Esophagus (tissue), 2 donors: ENCODE measurements around the gene BDKRB1. TPM values are rescaled to one million over a fixed set of nuclear protein-coding genes. Genes with fewer than 3 reads are reported as not detected.

Source experiments
- H3K27ac ChIP-seq, 2 donors: one replicate each; pipeline ENCODE4 v1.5.1; 2013; ENCODE audit warnings: low read depth in 2 of 2, mild to moderate bottlenecking in 2 of 2, inconsistent platforms in 1 of 2, low read length in 1 of 2, moderate library complexity in 1 of 2
- H3K27me3 ChIP-seq, 2 donors: one replicate each; pipeline ENCODE4 v1.6.1; 2013; ENCODE audit warnings: low read length in 2 of 2, control low read depth in 1 of 2, mild to moderate bottlenecking in 1 of 2; ENCODE audit not compliant: insufficient read depth in 2 of 2, control insufficient read depth in 1 of 2
- H3K36me3 ChIP-seq, 2 donors: one replicate each; pipeline ENCODE4 v1.6.1; 2013; ENCODE audit warnings: low read length in 1 of 2; ENCODE audit not compliant: control insufficient read depth in 2 of 2, insufficient read depth in 2 of 2
- H3K4me1 ChIP-seq, 2 donors: one replicate each; pipeline ENCODE4 v1.6.1; 2013; ENCODE audit warnings: low read length in 1 of 2; ENCODE audit not compliant: control insufficient read depth in 2 of 2, insufficient read depth in 2 of 2
- H3K4me3 ChIP-seq, 2 donors: one replicate each; pipeline ENCODE4 v1.5.1; 2013; ENCODE audit warnings: low read length in 2 of 2, mild to moderate bottlenecking in 2 of 2, low read depth in 1 of 2, moderate library complexity in 1 of 2
- H3K9me3 ChIP-seq, 2 donors: one replicate each; pipeline ENCODE4 v1.6.1; 2013; ENCODE audit warnings: mild to moderate bottlenecking in 2 of 2, low read depth in 1 of 2, low read length in 1 of 2, moderate library complexity in 1 of 2; ENCODE audit not compliant: control insufficient read depth in 2 of 2, insufficient read depth in 1 of 2
- WGBS, 2 donors: extraction: QIAGEN DNeasy Blood & Tissue Kit; methylation state at CpG; one replicate each; pipeline ENCODE4 v1.1.7; 2013; 5-methylcytosine and 5-hydroxymethylcytosine counted together
- polyA plus RNA-seq, 2 donors: library from polyadenylated mRNA; stranded (reverse); fragments of 200-250 nt; gene quantifications; one replicate each; pipeline ENCODE4 v1.2.3, GENCODE V29; 2013
- donor health status: healthy with polysubstance abuse.
- donor health status: Bipolar disorder and iron deficiency.

The BDKRB1 gene
- polyA plus RNA-seq, 2 donors = 13.4 to 18.5 TPM

- Histone ChIP-seq H3K4me1 (no peaks in the 10 kb centered on the region), H3K9me3 (no peaks in the 10 kb centered on the region), H3K27ac (no peak overlapping the region), H3K27me3 (no peaks in the 10 kb centered on the region), H3K4me3 (no peak overlapping the region), H3K36me3 (peaks cover 9 to 10% of the 10 kb centered on the region in 2 donors)
- 83 to 91% methylated on average over 9 of the region's 9 CpGs for WGBS, 2 donors
These were observed 28.0 kb downstream of the BDKRB1 start for GRCh38 chr14:96284008-96284407.

GRCh38 chr14:96284430-96284829, 28.4 kb downstream of the BDKRB1 start:
- 63 to 84% methylated on average over 1 of the region's 1 CpG for WGBS, 2 donors
- H3K27ac ChIP-seq = no peak overlapping the region
- no peak overlapping the region for H3K4me3 ChIP-seq
- H3K27me3 ChIP-seq = no peaks in the 10 kb centered on the region
- H3K36me3 ChIP-seq = peaks cover 13% of the 10 kb centered on the region in 2 donors
- H3K9me3 ChIP-seq = no peaks in the 10 kb centered on the region
- H3K4me1 ChIP-seq = no peaks in the 10 kb centered on the region

- no peaks in the 10 kb centered on the region for H3K27me3 ChIP-seq
- no peak overlapping the region for H3K27ac ChIP-seq
- no peak overlapping the region for H3K4me3 ChIP-seq
- no peaks in the 10 kb centered on the region for H3K4me1 ChIP-seq
- H3K36me3 ChIP-seq = peaks cover 12 to 18% of the 10 kb centered on the region in 2 donors
- 78% methylated on average over 17 of the region's 17 CpGs for WGBS, 2 donors
- H3K9me3 ChIP-seq = no peaks in the 10 kb centered on the region
These were observed 29.7 kb downstream of the BDKRB1 start for GRCh38 chr14:96285667-96286066.

DNA sequence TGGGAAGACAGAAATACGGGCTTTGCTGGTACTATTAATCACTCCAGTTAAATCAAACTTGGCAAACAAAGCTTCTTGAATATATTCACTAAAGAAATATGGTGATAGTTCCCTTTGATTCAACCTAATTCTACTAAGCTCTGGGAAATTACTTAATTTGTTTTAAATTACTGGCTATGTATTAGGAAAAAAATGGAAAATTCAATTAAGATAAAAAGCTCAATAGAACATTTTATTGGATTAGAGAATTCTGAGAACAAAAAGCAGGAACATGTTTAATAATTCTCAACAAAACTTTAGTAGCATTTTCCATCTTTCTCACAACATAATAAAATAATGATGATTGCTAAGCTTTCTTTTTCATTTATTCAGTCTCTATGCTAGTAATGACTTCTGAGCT, 30.2 kb downstream of the BDKRB1 start:
- Histone ChIP-seq H3K9me3 (no peaks in the 10 kb centered on the region), H3K36me3 (peaks cover 12 to 18% of the 10 kb centered on the region in 2 donors), H3K27ac (no peak overlapping the region), H3K4me3 (no peak overlapping the region), H3K27me3 (no peaks in the 10 kb centered on the region), H3K4me1 (no peaks in the 10 kb centered on the region)
- 69 to 72% methylated on average over 1 of the region's 1 CpG for WGBS, 2 donors

DNA sequence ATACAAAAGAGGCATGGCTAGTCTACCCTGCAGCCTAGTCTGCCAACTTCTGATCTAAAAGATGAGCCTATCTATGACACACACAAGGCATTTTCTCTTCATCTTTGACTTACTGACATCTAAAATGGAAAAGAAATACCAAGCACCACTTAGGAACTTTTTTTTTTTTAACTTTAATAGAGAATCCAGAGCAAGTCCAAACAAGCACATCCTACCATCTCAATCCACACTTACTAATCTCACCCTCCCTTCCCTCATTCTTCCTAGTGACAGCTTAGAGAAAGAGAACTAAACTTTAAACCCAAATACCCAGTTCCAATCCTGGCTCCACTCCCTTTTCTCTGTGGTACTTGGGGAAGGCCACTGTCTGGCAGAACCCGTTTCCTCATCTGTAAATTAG, 31.8 kb downstream of the BDKRB1 start:
- Histone ChIP-seq H3K27me3 (no peaks in the 10 kb centered on the region), H3K9me3 (no peaks in the 10 kb centered on the region), H3K36me3 (peaks cover 12 to 14% of the 10 kb centered on the region in 2 donors), H3K4me3 (no peak overlapping the region), H3K27ac (no peak overlapping the region), H3K4me1 (no peaks in the 10 kb centered on the region)
- 64 to 77% methylated on average over 1 of the region's 1 CpG for WGBS, 2 donors

GRCh38 chr14:96294246-96294645, 38.2 kb downstream of the BDKRB1 start:
- Histone ChIP-seq H3K27me3 (no peaks in the 10 kb centered on the region), H3K4me1 (no peaks in the 10 kb centered on the region), H3K9me3 (no peaks in the 10 kb centered on the region), H3K36me3 (peaks cover 5 to 7% of the 10 kb centered on the region in 2 donors), H3K27ac (no peak overlapping the region), H3K4me3 (no peak overlapping the region)
- WGBS, 2 donors = 88 to 91% methylated on average over 7 of the region's 7 CpGs

DNA sequence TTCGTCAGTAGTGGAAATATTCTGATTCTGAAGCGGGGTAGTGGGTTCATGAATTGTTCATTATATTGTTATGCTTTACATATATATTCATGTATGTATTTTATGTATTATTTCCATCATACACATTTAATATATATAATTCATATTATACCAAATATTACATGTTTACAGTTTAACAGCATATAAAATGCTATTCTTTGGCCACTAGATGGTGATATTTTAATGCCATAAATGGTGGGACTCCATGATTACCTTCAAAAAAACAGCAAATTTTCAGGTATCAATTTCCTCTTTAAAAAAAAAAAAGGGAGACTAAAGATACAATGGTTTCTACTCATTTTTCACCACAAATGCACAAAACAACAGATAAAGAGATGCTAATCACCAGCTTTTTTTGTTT, 41.0 kb downstream of the BDKRB1 start:
- no peaks in the 10 kb centered on the region for H3K36me3 ChIP-seq
- no peaks in the 10 kb centered on the region for H3K27me3 ChIP-seq
- H3K4me1 ChIP-seq = no peaks in the 10 kb centered on the region
- H3K9me3 ChIP-seq = no peaks in the 10 kb centered on the region
- 95 to 100% methylated on average over 2 of the region's 2 CpGs for WGBS, 2 donors
- no peak overlapping the region for H3K4me3 ChIP-seq
- H3K27ac ChIP-seq = no peak overlapping the region

DNA sequence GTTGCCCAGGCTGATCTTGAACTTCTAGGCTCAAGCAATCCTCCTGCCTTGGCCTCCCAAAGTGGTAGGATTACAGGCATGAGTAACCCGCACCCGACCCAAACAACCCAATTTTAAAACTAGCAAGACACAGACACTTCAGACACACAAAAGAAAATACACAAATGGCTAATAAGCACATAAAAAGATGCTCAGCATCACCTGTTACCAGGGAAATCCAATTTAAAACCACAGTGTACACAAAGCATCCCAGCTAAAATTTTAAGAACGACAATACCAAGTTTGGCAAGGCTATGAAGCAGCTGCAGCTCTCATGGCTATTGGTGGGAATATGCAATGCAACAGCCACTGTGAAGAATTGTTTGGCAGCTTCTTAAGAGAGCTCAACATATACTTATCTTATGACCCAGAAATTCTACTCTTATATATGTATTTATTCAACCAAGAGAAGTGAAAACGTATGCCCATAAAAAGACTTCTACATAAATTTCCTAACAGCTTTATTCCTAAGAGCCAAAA, 42.0 kb downstream of the BDKRB1 start:
- H3K27ac ChIP-seq = no peak overlapping the region
- H3K27me3 ChIP-seq = no peaks in the 10 kb centered on the region
- H3K4me3 ChIP-seq = no peak overlapping the region
- H3K9me3 ChIP-seq = no peaks in the 10 kb centered on the region
- 89 to 92% methylated on average over 4 of the region's 4 CpGs for WGBS, 2 donors
- H3K36me3 ChIP-seq = peaks cover 2 to 3% of the 10 kb centered on the region in 2 donors
- no peaks in the 10 kb centered on the region for H3K4me1 ChIP-seq

DNA sequence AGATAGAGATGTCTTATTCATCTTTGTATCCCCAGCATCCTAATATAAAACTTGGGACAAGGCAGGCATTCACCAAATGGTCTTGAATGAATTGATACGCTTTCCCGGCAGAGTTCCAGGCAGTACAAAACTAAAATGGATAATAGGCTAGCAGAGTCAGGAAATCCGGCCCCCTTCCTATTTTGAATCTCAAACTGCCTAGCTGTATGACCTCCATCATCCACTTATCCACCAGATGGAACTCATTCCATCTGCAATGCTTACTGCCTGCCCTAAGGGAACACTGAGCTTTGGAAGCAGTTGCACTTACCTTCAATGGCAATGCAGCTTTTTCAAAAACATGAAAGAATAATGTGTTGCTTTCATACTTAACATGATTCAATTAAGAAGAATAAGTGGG, 43.4 kb downstream of the BDKRB1 start:
- Histone ChIP-seq H3K4me3 (no peak overlapping the region), H3K9me3 (no peaks in the 10 kb centered on the region), H3K36me3 (peaks cover 3 to 7% of the 10 kb centered on the region in 2 donors), H3K27ac (no peak overlapping the region), H3K4me1 (no peaks in the 10 kb centered on the region), H3K27me3 (no peaks in the 10 kb centered on the region)
- 59 to 85% methylated on average over 3 of the region's 3 CpGs for WGBS, 2 donors

DNA sequence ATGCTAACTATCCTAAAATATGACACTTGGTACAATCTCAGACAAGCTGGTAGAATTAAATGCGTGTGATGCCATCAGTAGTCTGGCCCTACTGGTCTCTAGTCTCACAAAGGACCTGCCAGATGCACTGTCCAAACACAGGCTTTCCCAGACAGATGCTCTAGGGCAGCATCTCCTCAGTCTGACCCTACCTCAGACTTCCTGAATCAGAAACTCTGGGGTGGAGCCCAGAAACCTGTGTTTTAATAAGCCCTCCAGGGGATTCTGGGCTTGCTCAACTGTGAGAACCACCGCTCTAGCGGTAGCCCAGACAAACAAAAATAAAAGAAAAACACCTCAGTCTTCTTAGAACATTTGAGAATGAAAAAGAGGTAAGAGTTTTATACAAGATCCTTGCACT, 48.0 kb downstream of the BDKRB1 start:
- H3K4me3 ChIP-seq = no peak overlapping the region
- H3K36me3 ChIP-seq = peaks cover 7 to 8% of the 10 kb centered on the region in 2 donors
- H3K9me3 ChIP-seq = no peaks in the 10 kb centered on the region
- H3K4me1 ChIP-seq = no peaks in the 10 kb centered on the region
- no peaks in the 10 kb centered on the region for H3K27me3 ChIP-seq
- WGBS, 2 donors = 91% methylated on average over 3 of the region's 3 CpGs
- no peak overlapping the region for H3K27ac ChIP-seq
